Ecto neural progenitor cell (in vitro differentiated cells): Measurements from ENCODE around the gene MGARP.
"Not testable (repeated sequence)": the region's sequence is repeated elsewhere in the genome, so short reads cannot be mapped to it uniquely, and the experiment has no call there.

Experiments used
- DNase-seq: peaks from one replicate; pipeline ENCODE4 v3.0.0-alpha.2; 2018; ENCODE audit warnings: low spot score

MGARP gene

DNA sequence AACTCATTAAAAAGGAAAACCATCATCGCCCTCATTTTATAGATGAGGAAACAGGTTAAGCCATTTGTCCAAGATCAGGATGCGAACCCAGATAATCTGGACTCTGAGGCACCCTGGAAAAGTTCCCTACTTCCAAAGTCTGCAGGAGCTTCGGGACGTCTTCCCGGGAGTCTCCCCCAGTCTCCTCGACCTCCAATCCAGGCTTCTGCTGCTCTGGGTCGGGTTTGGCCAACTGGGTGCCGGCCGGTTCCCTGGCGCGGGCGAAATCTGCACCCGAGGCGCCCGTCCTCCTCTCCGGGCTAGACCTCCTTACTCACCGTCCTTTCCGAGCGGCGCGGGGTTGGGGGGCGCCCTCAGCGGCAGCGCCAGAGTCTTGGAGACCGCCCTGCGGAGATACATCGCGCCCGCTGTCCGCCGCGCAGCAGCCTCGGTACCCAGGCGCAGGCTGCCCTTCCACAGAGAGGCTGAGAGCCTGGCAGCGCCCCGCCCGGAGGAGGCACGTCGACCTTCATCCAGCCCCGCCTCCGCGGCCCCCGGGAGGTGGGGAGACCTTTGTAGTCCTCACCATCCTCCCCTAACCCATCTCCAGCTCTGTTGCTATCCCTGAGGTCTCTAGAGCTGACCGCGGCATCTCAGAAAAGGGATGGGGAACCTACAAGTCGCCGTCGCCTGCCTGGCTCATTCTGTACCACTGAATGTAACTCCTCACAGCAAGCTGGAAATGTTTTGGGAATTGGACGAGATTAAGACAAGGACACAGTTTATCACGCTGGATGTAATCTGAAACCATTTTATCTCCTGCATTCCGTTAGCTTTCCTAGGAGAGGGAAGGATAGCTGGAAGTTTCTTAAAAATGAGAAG lies at the start of gene MGARP:
MGARP (minus strand) TSS at position 466 of the 861 bp plus-strand sequence; CDS start at position 399, 67 bp downstream.
- peak; percentile 81 for DNase-seq

DNA sequence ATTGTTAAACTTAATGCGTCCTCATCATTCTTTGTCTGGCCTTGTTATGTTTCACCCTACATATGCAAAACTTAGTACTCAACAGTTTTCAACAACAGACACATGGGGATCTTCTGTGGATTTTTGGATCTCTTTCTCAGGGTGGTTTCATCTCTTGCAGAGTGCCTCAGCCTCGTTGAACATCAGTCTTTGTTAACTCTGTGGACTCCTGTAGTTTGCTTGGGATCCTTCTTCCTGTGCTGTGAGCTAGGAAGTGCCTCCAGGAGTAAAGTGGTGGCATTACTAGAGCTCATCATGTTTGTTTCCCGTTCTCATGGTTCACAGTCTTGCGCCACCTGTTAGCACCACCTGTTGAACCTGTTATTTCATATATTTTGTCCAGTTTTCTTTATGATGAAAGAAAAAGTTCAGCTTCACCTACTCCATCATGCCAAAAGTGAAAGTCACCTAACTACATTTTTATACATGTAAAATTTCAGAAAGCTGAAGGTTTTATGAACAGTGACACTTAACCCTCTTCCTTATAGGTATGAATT lies 49.7 kb upstream of the MGARP start:
- DNase-seq, result no peak

DNA sequence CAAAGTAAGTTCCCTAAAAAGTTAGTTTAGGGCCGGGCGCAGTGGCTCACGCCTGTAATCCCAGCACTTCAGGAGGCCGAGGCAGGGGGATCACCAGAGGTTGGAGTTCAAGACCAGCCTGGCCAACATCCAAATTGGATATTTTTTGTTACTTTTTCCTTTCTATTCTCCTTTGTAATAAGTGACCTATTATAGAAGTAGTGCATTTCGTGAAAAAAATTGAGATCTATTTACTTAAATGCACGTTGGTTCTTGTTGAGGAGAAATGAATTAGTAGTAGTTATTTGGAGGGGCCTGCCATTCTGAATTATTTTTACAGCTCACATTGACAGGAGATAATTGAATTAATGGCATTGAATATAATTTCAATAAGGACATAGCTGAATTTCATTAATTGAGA lies 44.6 kb upstream of the MGARP start:
- DNase-seq, result no peak

DNA sequence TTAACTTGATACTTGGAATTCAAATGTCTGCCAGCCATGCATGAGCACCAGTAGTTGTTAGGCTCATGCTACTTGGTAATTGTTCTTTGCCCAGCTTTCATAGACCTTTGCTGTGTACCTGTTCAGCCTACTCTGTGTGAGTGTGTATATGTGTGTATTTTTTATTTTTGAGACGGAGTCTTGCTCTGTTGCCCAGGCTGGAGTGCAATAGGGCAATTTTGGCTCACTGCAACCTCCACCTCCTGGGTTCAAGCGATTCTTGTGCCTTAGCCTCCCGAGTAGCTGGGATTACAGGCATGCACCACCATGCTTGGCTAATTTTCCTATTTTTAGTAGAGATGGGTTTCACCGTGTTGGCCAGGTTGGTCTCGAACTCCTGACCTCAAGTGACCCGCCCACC lies 42.5 kb upstream of the MGARP start:
- DNase-seq, result not testable (repeated sequence)

DNA sequence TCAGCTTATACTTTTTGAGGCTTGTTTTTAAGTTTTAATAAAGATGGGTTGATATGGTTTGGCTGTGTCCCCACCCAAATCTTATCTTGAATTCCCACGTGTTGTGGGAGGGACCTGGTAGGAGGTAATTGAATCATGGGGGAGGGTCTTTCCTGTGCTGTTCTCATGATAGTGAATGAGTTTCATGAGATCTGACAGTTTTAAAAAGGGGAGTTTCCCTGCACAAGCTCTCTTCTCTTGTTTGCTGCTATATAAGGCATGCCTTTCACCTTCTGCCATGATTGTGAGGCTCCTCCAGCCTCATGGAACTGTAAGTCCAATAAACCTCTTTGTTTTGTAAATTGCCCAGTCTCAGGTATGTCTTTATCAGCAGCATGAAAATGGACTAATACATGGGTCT lies 42.0 kb upstream of the MGARP start:
- not testable (repeated sequence) for DNase-seq

DNA sequence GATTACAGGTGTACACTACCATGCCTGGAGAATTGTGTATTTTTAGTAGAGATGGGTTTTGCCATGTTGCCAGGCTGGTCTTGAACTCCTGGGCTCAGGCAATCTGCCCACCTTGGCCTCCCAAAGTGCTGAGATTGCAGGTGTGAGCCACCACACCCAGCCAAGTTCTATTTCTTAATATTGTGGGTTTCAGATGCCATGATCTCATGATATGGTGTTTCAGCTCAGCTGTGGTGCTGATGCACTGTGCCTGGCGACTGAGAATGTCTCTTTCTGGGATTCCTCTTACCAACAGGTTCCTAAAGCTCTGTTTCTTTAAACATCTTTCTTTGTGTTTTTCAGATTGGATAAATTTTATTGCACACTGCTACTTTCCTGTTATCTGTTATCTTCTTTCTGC lies 39.5 kb upstream of the MGARP start:
- DNase-seq, result no peak

DNA sequence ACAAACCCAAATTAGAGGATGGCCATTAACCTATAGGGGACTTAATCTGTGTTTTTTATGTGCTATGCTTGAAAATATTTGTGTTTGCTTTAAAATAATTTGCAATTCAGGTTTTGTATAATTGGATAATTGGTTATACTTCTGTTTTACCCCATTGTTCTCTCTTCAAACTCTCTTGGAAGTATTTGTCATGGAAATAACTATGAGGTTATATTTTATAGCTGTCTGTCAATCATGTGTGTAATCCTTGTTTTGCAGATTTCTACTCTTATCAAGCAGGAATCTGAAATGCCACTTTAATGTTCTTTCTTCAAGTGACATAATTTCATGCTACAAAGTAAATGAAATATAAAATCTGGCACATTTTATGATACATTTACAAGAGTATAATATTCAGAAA lies 37.6 kb upstream of the MGARP start:
- no peak for DNase-seq

DNA sequence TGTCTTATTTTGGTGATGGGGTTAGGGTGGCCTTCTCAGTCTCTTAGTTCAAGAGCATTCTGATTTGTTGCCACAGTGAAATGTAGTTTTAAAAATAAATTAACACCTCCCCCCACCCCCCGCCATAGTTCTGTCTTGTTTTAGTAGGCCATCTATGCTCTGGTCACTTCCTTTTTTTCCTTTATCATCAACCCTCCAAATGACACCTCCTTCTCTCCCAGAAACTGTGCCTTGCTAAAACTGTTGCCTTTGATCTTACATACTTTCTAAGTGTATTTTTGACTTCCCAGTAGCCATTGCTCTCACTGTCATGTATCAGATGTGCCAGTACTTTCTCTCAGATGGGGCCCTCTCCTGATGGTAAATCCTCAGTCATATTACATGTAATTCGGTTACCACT lies 36.7 kb upstream of the MGARP start:
- DNase-seq, result no peak

DNA sequence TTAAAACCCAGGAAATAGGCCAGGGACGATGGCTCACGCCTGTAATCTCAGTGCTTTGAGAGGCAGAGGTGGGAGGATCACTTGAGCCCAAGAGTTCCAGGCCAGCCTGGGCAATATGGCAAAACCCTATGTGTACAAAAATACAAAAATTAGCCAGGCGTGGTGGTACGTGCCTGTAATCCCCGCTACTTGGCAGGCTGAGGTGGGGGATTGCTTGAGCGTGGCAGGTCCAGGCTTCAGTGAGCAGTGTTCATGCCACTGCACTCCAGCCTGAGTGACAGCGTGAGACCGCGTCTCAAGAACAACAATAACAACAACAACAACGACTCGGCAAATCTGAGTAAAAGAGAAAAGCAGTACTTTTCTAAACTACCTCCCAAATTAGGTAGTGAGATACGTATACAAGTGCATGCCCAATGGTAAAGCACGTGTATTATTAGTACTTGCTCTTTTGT lies 35.2 kb upstream of the MGARP start:
- DNase-seq, result no peak

DNA sequence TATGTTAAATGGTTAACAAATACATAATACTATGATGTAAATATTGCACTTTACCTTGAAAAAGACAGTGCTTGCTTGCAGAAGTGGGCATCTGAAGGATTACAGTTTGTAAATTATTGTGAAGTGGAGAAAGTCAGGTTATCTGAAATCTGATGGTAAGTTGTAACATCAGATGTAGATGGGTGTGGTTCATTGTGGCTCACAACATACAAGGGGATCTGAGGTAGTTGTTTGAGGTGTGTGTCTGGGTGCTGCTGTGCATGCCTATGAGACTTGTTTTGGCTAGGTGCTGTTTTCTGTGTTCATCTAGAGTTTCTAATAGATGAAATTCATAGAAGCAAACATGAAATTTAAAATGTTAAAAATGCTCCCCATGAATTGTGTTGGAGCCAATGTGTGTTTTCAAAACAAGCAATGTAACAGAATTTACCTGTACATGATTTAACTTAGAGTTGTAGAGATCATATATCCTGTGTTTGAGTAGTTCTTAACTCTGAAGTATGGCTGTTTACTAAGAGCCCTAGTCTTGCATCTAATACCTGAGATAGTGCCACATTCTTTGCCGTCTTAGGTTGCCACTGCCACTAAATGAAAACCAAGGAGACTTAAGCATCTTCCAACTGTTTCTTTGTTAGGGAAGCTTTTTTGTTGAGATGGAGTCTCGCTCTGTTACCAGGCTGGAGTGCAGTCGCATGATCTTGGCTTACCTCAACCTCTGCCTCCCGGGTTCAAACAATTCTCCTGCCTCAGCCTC lies 34.2 kb upstream of the MGARP start:
- DNase-seq, result no peak

DNA sequence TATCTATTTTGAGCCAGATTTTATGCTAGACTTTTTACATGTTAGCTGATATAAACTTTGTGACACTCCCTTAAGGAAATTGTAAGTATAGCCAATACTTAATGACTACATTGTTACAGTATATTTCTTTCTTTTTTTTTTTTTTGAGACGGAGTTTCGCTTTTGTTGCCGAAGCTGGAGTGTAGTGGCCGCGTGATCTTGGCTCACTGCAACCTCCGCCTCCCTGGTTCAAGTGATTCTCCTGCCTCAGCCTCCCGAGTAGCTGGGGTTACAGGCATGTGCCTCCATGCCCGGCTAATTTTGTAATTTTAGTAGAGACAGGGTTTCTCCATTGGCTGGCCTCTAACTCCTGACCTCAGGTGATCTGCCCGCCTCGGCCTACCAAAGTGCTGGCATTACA lies 33.4 kb upstream of the MGARP start:
- not testable (repeated sequence) for DNase-seq

DNA sequence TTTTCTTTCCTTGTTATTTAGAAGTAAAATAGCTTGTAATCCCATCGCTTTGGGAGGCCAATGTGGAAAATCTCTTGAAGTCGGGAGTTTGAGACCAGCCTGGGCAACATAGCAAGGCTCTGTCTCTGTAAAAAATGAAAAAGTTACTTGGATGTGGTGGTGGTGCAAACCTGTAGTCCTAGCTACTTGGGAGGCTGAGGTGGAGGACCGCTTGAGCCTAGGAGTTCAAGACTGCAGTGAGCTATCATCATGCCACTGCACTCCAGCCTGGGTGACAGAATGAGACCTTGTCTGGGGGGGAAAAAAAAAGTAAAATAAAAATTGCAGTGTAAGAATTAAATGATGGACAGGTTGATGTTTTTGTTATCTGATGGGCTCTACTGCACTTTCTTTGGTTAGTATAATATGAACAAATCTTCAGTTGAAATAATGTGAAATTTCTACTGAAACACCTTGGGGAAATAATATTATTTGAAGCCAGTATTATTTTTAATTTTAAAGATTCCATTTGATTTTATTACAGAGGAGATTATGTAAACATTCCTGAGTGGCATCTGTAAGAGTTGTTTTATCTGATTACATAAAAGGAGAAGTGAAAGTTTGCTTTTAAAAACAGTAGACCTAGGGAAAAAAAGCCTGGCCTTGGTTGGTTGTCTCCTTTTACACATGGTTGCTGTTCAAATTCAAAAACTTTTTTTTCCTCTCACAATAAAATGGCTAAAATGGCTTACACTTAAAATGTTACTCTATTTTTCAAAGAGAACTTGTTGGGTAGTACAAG lies 32.7 kb upstream of the MGARP start:
- no peak for DNase-seq

DNA sequence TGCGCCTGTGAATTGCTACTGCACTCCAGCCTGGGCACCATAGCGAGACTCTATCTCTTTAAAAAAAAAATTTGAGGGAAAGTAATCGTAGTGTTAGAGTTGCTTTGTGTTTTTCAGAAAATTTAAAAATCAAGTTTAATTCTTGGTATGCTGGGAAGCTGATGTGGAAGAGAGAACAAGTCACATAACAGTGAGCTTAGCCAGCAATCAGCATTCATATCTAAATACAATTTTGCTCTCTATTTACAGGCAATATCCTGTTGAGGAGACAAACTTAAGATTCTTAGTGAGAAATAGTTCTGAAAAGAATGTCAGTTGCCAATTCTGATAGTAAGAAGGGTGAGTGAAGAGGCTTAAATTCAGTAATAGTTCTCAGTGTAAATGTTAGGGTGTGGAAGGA lies 31.9 kb upstream of the MGARP start:
- DNase-seq, result no peak

DNA sequence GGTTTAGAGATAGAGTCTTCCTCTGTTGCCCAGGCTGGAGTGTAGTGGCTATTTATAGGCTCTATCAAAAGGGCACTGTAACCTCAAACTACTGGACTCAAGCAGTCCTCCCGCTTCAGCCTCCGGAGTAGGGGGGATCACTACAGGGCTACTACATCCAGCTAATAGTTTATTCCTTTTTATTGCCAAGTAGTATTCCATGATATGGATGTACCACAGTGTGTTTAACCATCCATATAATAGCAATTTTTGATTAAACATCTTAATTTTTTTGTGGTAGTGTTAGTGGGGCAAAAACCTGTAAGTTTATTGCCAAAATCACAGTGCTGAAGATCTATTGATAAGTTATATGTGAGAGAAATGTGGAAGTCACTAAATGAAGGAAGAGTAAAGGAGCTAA lies 24.9 kb upstream of the MGARP start:
- DNase-seq, result no peak

DNA sequence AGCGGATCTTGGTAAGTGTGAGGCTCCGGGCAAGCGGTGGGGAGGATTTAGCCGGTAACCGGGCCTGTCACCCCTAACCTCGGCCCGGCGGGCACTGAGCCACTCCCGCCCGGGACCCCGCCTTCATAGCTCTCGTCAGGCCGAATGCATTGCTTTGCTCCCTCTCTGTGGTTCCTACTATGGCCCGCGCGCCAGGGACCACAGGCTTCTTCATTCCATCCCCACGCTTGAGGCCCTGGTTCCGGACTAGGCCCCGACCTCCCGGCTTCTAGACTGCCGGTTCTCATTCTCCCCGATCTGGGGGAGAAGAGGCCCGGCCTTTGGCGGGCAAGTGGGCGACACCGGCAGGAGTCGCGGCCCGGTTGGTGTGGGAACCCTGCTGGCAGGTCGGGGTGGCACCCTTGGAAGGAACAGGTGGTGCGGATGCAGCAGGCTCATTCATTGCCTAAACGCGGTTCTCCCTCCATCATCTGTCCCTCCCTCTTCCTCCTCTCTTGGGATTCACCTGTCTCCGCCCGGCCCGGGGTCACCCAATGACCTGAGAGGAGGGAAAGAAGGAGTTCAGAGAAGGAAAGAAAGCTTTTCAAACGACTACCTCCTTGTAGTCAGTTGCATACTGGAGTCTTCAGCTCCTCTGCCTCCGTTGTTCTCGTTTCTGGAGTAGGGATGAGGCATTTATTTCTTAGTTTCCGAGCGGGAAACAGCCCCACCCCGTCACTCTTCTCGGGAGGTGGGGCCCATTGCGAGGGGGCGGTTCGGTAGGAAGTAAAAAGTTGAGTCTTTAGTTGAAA lies 22.0 kb upstream of the MGARP start, which contains the start of gene NDUFC1:
NDUFC1 (minus strand) TSS at position 657 of the 791 bp plus-strand sequence. CDS start 6,679 bp downstream, outside the sequence.
- DNase-seq, result peak; percentile 69

DNA sequence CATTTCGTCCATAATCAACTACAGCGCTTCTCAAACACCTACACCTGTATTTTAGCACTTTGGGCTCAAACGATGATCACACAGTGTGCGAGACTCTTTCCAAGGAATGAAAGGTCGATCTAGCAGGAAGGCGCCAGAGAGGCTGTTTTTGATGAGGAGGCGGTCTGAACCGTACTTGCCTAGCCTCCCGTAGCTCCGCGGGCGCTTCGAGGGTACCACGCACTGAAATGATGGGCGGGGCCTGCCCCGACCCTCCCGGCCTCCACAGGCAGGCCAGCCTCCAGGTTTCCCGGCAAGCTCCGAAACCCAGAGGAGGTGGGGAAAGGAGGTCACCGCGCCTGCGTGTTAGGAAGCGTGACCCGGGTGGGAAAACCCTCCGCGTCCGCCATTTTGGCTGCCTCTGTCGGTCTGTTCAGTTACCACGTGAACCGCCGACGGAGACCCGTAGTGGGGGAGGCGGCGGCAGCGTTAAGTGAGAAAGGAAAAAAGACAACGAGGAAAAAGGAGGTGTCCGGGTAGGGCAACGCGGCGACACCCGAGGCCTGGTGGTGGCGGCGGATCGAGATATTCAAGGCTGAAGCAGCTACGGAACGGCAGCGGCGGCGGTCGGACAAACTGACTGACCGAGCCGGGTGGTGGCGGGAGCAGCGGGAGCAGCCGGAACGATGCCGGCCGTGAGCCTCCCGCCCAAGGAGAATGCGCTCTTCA lies 21.2 kb upstream of the MGARP start, which contains the start of gene NAA15:
NAA15 (plus strand) TSS at position 393 of the 708 bp plus-strand sequence; CDS start at position 666, 273 bp downstream.
- DNase-seq, result peak; percentile 98

DNA sequence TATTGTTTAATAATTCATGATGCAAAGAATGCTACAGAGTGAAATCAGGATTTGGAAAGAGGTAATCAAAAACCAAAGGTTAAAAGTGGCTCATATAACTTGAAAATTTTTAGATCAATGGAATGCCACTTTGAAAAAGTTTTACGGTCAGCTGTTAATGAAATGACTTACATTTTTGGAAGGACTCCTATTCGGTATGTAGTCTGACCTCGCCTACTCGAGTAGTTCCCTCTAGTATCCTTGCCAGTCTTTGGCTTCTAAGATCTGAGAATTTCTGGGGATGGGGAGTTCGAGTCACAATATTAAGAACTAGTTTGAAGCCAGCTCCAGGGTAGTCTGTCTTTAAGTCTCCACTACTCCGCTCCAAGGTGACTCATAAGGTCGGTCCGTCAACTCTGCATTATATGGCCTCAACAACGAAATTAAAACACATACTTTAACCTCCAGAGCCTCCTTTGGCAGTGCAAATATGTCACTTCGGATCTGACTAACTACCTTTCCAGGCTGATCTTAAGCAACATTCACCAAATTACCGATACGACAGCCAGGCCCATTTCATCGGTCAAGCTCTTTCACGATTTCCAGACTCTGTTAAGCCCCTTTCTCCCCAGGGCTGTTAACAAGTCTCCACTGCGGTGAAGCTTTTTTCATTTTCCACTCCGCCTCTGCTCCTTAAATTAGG lies 20.5 kb upstream of the MGARP start:
- no peak for DNase-seq

DNA sequence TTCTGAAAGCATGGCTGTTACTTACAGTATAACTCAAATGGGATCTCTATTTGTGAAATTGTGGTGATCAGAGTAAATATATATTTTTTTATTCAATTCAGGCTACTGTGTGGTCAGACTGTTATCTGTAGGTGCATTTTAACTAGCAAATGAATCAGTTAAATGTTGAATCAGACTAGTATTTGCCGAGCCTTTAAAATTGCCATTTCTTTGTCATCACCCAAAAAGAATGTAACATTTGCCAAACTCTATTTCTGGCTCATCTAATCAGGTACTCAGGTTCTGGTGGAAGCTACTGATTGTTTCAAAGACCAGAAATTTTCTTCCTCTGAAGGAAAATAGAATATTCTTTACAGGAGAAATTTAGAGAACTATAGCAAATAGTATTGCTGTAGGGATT lies 19.5 kb upstream of the MGARP start:
- DNase-seq, result no peak

DNA sequence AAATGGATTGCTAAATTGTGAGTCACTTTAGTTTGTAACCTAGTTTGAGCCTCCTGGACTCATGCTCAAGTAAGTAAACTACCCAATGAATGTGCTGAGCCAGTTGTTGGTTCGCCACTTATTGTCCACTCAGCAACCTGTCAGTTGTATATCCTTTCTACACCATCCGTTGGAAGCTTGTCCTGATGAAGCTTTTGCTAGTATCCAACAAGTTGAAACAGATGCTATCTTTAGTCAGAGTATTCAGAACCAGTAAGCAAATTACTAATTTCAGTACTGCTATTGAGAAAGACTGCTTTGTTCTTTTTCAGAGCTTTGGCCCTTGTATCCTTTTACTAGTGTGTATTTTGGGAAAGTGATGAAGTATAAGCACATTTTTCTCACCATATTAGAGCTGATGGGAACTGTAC lies 17.0 kb upstream of the MGARP start:
- no peak for DNase-seq

DNA sequence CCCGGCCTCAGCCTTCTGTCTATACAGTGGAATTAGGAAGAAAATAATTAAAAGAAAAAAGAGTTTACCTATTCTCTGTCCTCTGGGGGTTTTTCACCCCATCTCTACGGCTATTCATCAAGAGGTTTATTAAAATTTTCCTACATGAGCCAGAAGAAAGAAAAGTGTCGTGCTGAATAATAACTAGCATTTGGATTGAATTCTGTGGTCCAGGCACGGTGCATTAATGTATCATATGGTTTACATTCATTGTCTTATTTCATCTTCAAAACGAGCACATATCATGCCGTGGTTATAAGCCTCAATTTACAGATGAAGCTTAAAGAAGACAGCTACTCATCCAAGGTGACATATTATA lies 15.9 kb upstream of the MGARP start:
- DNase-seq, result no peak
